GM15510 (cell line): ENCODE results near the gene ELN.

Experiments
- POLR2A ChIP-seq: IDR thresholded peaks from 3 replicates; pipeline ENCODE4 v1.6.1; 2011; ENCODE audit warnings: borderline replicate concordance; ENCODE audit not compliant: insufficient read length; ENCODE audit errors: extremely low read depth

The ELN gene

GRCh38 chr7:74040101-74040790, 12.3 kb downstream of the ELN start:
- no peak for TF ChIP-seq POLR2A

DNA sequence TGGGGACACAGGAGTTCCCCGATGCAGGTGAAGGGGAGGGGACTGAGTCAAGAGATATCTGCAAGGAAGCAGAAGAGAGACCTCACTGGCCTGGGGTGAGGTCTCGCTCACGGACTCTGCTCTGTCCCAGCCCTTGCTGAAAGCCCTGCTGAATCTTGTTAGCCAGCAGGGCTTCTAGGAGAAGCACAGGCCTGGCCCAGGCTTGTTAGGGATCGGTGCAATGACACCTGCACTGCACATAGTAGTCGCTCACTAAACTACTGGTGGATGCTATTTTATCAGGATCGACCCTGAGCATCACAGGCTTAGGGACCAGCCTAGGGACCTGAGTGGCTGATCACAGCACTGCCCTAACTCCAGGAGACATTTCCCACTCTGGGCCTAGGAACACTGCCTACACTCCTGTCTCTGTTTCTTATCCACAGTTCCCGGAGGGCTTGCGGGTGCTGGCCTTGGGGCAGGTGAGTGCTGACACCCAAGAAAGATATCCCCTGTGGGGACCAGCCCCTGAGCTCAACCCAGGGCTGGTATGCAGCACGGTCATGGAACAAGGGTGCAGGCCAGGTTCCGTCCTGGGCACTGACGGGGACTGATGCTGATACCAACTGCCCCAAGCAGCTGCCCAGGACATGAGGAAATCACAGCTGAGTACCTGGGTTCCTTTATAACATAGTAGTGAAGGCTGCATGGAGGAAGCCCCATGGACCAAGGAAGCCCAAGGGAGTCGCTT, 13.0 kb downstream of the ELN start:
- no peak for TF ChIP-seq POLR2A

GRCh38 chr7:74042746-74043522, 15.0 kb downstream of the ELN start:
- no peak for TF ChIP-seq POLR2A

GRCh38 chr7:74043523-74043951, 15.6 kb downstream of the ELN start:
- TF ChIP-seq POLR2A = no peak

DNA sequence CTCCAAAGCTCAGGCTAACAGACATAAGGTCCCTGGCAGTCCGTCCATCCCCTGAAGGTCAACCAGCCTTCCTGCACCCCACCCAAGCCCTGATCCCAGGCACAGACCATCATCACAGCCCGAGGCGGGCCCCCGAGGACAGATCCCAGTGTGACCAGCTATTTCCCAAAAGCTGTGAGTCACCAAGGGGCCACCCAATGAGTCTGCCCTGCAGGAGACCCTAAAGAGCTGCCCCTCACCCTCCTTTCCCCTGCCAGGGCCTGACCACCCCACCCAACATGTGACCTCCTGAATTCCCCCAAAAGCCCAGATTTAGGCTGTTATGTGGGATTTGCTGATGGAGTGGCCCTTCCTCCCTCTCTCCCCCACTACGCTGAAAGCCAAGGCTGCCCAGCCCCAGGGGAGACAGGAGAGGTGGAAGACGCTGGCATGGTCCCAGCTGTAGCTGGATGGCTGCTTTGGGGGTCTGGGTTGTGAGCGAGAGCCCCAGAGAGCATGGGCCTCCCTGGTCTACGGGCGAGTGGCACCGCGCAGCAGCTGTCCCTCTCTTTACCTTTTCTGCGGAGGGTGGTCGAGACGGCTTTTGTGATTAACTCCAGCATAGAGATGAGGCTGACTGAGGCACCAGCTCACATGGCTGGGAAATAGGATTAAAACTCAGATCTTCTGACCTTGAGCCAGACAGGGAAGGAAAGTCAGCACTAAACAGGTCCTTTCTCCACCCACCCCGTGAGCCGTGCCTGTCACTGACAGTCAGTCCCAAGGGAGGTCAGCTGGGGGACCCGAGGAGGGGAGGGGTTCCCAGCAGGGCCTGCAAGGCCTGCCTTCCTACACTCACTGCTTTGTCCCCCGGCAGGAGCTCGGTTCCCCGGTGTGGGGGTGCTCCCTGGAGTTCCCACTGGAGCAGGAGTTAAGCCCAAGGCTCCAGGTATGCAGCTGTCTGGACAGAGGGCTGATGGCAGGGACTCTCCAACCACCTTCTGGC, 16.7 kb downstream of the ELN start:
- TF ChIP-seq POLR2A = no peak

DNA sequence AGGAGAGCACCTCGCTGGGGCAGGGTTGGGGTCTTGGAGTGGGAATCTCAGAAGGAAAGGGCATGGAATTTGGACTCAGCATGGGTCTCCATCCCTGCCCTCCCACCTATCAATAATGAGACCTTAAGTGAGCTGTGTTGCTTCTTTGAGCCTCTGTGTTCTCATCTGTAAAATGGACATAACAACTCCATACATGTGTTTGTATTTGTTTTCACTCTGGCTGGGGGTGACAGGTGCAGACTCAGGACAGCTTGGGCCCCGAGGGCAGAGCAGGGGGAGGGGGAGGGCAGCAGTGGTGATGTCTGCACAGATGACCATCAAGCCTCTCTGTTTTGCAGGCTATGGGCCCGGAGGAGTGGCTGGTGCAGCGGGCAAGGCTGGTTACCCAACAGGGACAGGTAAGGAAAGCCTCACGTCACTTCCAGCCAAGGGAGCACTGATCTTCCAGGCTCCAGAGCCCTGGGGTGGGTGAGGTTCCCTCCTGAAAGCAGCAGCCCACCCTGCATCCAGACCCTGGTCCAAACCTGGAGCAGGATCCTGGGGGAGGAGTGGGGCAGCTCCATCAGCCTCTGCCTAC, 19.9 kb downstream of the ELN start:
- TF ChIP-seq POLR2A = no peak

DNA sequence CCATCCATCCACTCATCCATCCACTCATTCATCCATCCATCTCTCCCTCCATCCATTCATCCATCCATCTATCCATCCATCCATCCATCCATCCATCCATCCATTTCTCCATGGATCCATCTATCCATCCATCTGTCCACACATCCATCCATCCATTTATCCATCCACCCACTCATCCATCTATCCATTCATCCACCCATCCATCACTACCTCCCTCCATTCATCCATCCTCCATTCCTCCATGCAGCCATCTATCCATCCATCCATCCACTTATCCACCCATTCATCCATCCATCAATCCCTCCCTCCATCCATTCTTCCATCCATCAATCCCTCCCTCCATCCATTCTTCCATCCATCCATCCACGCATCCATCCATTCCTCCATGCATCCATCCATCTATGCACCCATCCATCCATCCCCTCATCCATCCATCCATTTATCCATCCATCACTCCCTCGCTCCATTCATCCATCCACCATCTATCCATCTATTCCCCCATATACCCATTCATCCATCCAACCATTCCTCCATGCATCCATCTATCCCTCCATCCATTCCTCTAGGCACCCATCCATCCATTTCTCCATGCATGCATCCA, 21.1 kb downstream of the ELN start:
- no peak for TF ChIP-seq POLR2A

- TF ChIP-seq POLR2A = no peak
These were observed 22.2 kb downstream of the ELN start for GRCh38 chr7:74049997-74050798.

- no peak for TF ChIP-seq POLR2A
These were observed 23.2 kb downstream of the ELN start for GRCh38 chr7:74051193-74051592.

DNA sequence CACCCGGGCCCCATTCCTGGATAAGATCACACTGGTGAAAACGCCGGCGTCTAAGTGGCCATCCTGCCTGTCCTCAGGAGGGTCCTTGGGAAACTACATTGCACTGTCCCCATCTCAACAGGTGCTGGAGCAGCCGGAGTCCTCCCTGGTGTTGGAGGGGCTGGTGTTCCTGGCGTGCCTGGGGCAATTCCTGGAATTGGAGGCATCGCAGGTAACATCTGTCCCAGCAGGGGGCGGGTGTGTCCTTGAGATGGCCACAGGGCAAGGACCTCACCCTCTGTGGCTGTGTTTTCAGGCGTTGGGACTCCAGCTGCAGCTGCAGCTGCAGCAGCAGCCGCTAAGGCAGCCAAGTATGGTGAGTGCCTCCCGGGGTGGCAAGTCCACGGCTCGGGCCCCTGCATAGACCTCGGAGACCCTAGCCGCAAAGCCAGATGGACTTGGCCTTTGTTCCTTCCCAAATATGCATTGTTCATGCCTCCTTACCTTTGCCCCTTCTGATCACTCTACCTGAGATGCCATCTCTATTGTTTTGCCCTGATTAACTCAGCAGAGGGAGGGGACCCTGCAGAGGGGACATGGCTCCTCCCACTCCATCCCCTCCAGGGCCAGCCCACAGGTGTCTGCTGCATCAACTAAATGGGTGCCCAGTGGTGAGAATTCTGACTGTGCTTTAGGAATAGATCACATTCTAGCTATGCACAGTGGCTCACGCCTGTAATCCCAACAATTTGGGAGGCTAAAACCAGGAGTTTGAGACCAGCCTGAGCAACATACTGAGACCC, 23.8 kb downstream of the ELN start:
- TF ChIP-seq POLR2A = no peak

GRCh38 chr7:74052628-74053027, 24.7 kb downstream of the ELN start:
- TF ChIP-seq POLR2A = no peak

DNA sequence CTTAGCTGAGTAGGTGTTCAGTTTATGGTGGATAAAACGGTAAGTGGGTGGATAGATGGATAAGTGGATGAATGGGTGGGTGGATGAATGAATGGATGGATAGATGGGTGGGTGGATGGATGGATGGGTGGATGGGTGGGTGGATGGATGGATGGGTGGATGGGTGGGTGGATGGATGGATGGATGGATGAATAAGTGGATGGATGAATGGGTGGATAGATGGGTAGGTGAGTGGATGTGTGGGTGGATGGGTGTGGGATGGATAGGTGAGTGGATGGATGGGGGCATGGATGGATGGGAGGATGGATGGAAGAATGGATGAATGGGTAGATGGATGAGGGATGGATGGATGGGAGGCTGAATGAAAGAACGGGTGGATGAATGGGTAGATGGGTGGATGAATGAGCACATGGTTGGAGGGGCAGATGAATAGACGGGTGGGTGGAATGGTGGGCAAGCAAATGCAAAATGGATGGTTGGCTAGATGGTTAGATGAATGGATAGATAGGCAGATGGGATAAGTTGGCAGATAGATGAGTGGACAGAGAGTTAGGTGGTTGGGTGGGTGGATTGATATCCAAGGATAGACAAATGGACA, 25.7 kb downstream of the ELN start:
- no peak for TF ChIP-seq POLR2A
